ENCODE results near the gene NHSL2.

Gene NHSL2

DNA sequence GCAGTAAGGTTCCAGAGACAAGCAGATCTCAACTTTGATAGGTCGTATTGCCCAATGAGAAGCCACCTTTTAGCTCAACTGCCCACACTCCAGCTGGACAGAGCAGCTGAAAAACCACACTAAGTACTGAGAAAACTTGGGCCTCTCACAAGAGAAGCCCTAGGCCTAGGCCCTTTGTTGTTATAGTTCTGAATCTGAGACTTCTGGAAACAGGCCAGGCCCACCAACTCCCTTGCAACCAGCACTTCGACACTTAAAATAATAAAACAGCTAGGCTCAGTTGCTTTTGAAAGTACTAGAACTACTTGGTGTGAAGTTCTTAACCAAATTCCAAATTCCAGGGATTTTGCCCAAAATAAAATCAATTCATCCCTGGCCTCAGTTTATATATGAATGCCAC lies 234.5 kb downstream of the NHSL2 start:
- Histone ChIP-seq H2BK12ac (ENCODE audit: low read length in 2 of 2) (no peak overlapping the region), H3K4ac (ENCODE audit: low read depth in 1 of 2, low read length in 2 of 2) (no peak overlapping the region), H3K23ac (ENCODE audit: low read length in 2 of 2) (no peak overlapping the region), H3K18ac (ENCODE audit: low read depth in 1 of 2, low read length in 2 of 2) (no peak overlapping the region), H3K4me2 (ENCODE audit: low read length, poor library complexity, severe bottlenecking) (no peak overlapping the region), H3K9ac (ENCODE audit: low read length) (no peak overlapping the region), H3K4me1 (ENCODE audit: control insufficient read depth, insufficient read depth, low read depth, low read length) (peaks cover 2% of the 10 kb centered on the region), H3K9me3 (ENCODE audit: control insufficient read depth, low read length) (no peaks in the 10 kb centered on the region), H3K4me3 (ENCODE audit: insufficient read depth in 1 of 2, low read depth in 1 of 2, low read length in 2 of 2) (no peak overlapping the region), H2AK5ac (ENCODE audit: low read length, severe bottlenecking) (no peak overlapping the region), H4K91ac (ENCODE audit: low read length) (no peak overlapping the region), H3K36me3 (ENCODE audit: control insufficient read depth in 1 of 2, insufficient read depth in 2 of 2, low read depth in 1 of 2, low read length in 2 of 2) (peaks cover 4 to 30% of the 10 kb centered on the region in 2 experiments), H2BK15ac (ENCODE audit: low read depth, poor library complexity, severe bottlenecking) (no peak overlapping the region), H3K14ac (ENCODE audit: low read length in 2 of 2) (no peak overlapping the region), H2AFZ (ENCODE audit: low read depth, low read length) (no peak overlapping the region), H2BK5ac (ENCODE audit: low read depth, low read length, poor library complexity, severe bottlenecking) (no peak overlapping the region), H3K27me3 (ENCODE audit: control insufficient read depth in 1 of 2, insufficient read depth in 1 of 2, low read length in 2 of 2) (peaks cover 0 to 60% of the 10 kb centered on the region in 2 experiments), H4K8ac (ENCODE audit: low read length) (no peak overlapping the region), H3K79me1 (replicated peaks; ENCODE audit: low read length, poor library complexity, severe bottlenecking) (no peaks in the 10 kb centered on the region), H2BK120ac (ENCODE audit: low read depth, low read length) (no peak overlapping the region), H3K27ac (ENCODE audit: low read length, poor library complexity, severe bottlenecking) (no peak overlapping the region)
- no peak for DNase-seq
- WGBS: 50% methylated on average over 2 of the region's 2 CpGs

DNA sequence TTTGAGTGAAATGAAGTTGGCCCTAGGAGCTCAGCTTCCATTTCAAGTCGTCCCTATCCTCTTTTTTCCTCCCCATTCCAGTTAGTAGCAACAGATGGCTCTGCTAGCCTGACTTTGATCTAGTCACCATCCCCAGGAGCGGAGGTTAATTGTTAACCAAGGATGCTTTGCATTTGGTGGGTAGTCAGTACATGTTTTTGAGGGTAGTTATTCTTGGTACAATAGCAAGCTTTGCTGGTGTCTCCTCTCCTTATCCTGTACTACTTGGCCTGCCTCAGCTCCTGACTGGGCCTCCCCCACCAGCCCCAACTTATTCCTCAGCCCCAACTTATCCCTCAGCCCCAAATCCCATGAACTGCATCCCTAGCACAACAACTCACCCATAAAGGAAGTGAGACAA lies 235.9 kb downstream of the NHSL2 start:
- H3K36me3 ChIP-seq (ENCODE audit: control insufficient read depth in 1 of 2, insufficient read depth in 2 of 2, low read depth in 1 of 2, low read length in 2 of 2): peaks cover 0 to 27% of the 10 kb centered on the region in 2 experiments

DNA sequence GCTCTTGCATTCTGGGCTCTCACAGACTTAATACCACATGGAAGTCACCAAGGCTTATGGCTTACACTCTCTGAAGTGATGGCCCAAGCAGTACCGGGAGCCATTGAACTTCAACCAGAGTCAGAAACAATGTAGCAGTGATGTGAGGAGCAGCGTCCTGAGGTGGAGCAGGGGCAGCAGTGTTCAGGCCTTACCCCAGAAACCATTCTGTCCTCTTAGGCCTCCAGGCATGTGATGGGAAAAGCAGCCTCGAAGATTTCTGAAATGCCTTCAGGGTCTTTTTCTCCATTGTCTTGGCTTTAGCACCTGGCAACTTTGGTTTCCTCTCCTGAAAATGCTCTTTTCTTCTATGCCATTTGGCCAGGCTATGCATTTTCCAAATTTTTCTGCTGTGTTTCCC lies 248.1 kb downstream of the NHSL2 start:
- Histone ChIP-seq H3K36me3 (ENCODE audit: control insufficient read depth in 1 of 2, insufficient read depth in 2 of 2, low read depth in 1 of 2, low read length in 2 of 2) (no peaks in the 10 kb centered on the region), H2BK12ac (ENCODE audit: low read length in 2 of 2) (no peak overlapping the region), H3K4ac (ENCODE audit: low read depth in 1 of 2, low read length in 2 of 2) (no peak overlapping the region), H3K14ac (ENCODE audit: low read length in 2 of 2) (no peak overlapping the region), H3K4me2 (ENCODE audit: low read length, poor library complexity, severe bottlenecking) (no peak overlapping the region), H3K9me3 (ENCODE audit: control insufficient read depth, low read length) (peaks cover 16% of the 10 kb centered on the region), H3K79me1 (replicated peaks; ENCODE audit: low read length, poor library complexity, severe bottlenecking) (no peaks in the 10 kb centered on the region), H2BK5ac (ENCODE audit: low read depth, low read length, poor library complexity, severe bottlenecking) (no peak overlapping the region), H4K91ac (ENCODE audit: low read length) (no peak overlapping the region), H4K8ac (ENCODE audit: low read length) (no peak overlapping the region), H3K4me3 (ENCODE audit: insufficient read depth in 1 of 2, low read depth in 1 of 2, low read length in 2 of 2) (no peak overlapping the region), H3K23ac (ENCODE audit: low read length in 2 of 2) (no peak overlapping the region), H2AK5ac (ENCODE audit: low read length, severe bottlenecking) (no peak overlapping the region), H3K27me3 (ENCODE audit: control insufficient read depth in 1 of 2, insufficient read depth in 1 of 2, low read length in 2 of 2) (peaks cover 0 to 56% of the 10 kb centered on the region in 2 experiments), H3K4me1 (ENCODE audit: control insufficient read depth, insufficient read depth, low read depth, low read length) (no peaks in the 10 kb centered on the region), H3K9ac (ENCODE audit: low read length) (no peak overlapping the region), H2AFZ (ENCODE audit: low read depth, low read length) (no peak overlapping the region), H3K18ac (ENCODE audit: low read depth in 1 of 2, low read length in 2 of 2) (no peak overlapping the region), H2BK120ac (ENCODE audit: low read depth, low read length) (no peak overlapping the region), H3K27ac (ENCODE audit: low read length, poor library complexity, severe bottlenecking) (no peak overlapping the region), H2BK15ac (ENCODE audit: low read depth, poor library complexity, severe bottlenecking) (no peak overlapping the region)
- WGBS: 95% methylated on average over 3 of the region's 3 CpGs
- DNase-seq: no peak

More for the DNA sequence above, 235.9 kb downstream of the NHSL2 start:
- H3K23ac ChIP-seq (ENCODE audit: low read length in 2 of 2): no peak overlapping the region
- H2BK120ac ChIP-seq (ENCODE audit: low read depth, low read length): no peak overlapping the region
- H3K79me1 ChIP-seq (replicated peaks; ENCODE audit: low read length, poor library complexity, severe bottlenecking): no peaks in the 10 kb centered on the region
- H3K4me3 ChIP-seq (ENCODE audit: insufficient read depth in 1 of 2, low read depth in 1 of 2, low read length in 2 of 2): no peak overlapping the region
- H3K14ac ChIP-seq (ENCODE audit: low read length in 2 of 2): no peak overlapping the region
- no peak overlapping the region for H3K27ac ChIP-seq (ENCODE audit: low read length, poor library complexity, severe bottlenecking)
- no peak overlapping the region for H2AK5ac ChIP-seq (ENCODE audit: low read length, severe bottlenecking)
- H2AFZ ChIP-seq (ENCODE audit: low read depth, low read length): no peak overlapping the region
- H3K4ac ChIP-seq (ENCODE audit: low read depth in 1 of 2, low read length in 2 of 2): no peak overlapping the region
- no peak overlapping the region for H4K91ac ChIP-seq (ENCODE audit: low read length)
- no peak overlapping the region for H3K4me2 ChIP-seq (ENCODE audit: low read length, poor library complexity, severe bottlenecking)
- no peak overlapping the region for H3K9ac ChIP-seq (ENCODE audit: low read length)
- no peak for DNase-seq
- H2BK12ac ChIP-seq (ENCODE audit: low read length in 2 of 2): no peak overlapping the region
- H3K4me1 ChIP-seq (ENCODE audit: control insufficient read depth, insufficient read depth, low read depth, low read length): peaks cover 2% of the 10 kb centered on the region
- no peak overlapping the region for H4K8ac ChIP-seq (ENCODE audit: low read length)
- no peak overlapping the region for H2BK5ac ChIP-seq (ENCODE audit: low read depth, low read length, poor library complexity, severe bottlenecking)
- WGBS: no CpG with 5 or more reads among the region's 2 CpGs
- H3K18ac ChIP-seq (ENCODE audit: low read depth in 1 of 2, low read length in 2 of 2): no peak overlapping the region
- no peak overlapping the region for H2BK15ac ChIP-seq (ENCODE audit: low read depth, poor library complexity, severe bottlenecking)
- H3K9me3 ChIP-seq (ENCODE audit: control insufficient read depth, low read length): no peaks in the 10 kb centered on the region
- H3K27me3 ChIP-seq (ENCODE audit: control insufficient read depth in 1 of 2, insufficient read depth in 1 of 2, low read length in 2 of 2): peaks cover 0 to 64% of the 10 kb centered on the region in 2 experiments

DNA sequence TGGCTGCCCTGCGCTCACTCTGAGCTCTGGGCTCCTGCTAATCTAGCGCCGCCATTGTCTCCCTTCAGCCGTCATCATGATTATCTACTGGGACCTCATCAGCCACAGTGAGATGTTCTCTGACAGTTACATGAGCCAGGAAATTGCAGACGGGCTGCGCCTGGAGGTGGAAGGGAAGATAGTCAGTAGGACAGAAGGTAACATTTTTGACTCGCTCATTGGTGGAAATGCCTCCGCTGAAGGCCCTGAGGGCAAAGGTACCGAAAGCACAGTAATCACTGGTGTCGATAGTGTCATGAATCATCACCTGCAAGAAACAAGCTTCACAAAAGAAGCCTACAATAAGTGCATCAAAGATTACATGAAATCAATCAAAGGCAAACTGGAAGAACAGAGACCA lies 249.1 kb downstream of the NHSL2 start:
- Histone ChIP-seq H2BK12ac (ENCODE audit: low read length in 2 of 2) (no peak overlapping the region), H2AK5ac (ENCODE audit: low read length, severe bottlenecking) (no peak overlapping the region), H4K91ac (ENCODE audit: low read length) (no peak overlapping the region), H2AFZ (ENCODE audit: low read depth, low read length) (no peak overlapping the region), H2BK15ac (ENCODE audit: low read depth, poor library complexity, severe bottlenecking) (no peak overlapping the region), H3K4me3 (ENCODE audit: insufficient read depth in 1 of 2, low read depth in 1 of 2, low read length in 2 of 2) (no peak overlapping the region), H3K4me2 (ENCODE audit: low read length, poor library complexity, severe bottlenecking) (no peak overlapping the region), H3K9me3 (ENCODE audit: control insufficient read depth, low read length) (peaks cover 16% of the 10 kb centered on the region), H3K23ac (ENCODE audit: low read length in 2 of 2) (no peak overlapping the region), H3K27ac (ENCODE audit: low read length, poor library complexity, severe bottlenecking) (no peak overlapping the region), H3K27me3 (ENCODE audit: control insufficient read depth in 1 of 2, insufficient read depth in 1 of 2, low read length in 2 of 2) (peaks cover 0 to 57% of the 10 kb centered on the region in 2 experiments), H3K18ac (ENCODE audit: low read depth in 1 of 2, low read length in 2 of 2) (no peak overlapping the region), H3K36me3 (ENCODE audit: control insufficient read depth in 1 of 2, insufficient read depth in 2 of 2, low read depth in 1 of 2, low read length in 2 of 2) (no peaks in the 10 kb centered on the region), H3K4me1 (ENCODE audit: control insufficient read depth, insufficient read depth, low read depth, low read length) (no peaks in the 10 kb centered on the region), H2BK5ac (ENCODE audit: low read depth, low read length, poor library complexity, severe bottlenecking) (no peak overlapping the region), H3K9ac (ENCODE audit: low read length) (no peak overlapping the region), H4K8ac (ENCODE audit: low read length) (no peak overlapping the region), H3K79me1 (replicated peaks; ENCODE audit: low read length, poor library complexity, severe bottlenecking) (no peaks in the 10 kb centered on the region), H3K14ac (ENCODE audit: low read length in 2 of 2) (no peak overlapping the region), H2BK120ac (ENCODE audit: low read depth, low read length) (no peak overlapping the region), H3K4ac (ENCODE audit: low read depth in 1 of 2, low read length in 2 of 2) (no peak overlapping the region)
- DNase-seq: no peak
- WGBS: 87% methylated on average over 10 of the region's 10 CpGs

Measured in mesenchymal stem cell (in vitro differentiated cells and primary cell).